HEK293 (cell line): ENCODE data around the gene MLEC.

ENCODE experiments used
- CTCF ChIA-PET: fragments of 350-600 bp; formaldehyde crosslinking; extraction: SDS; loops from one replicate; lab custom pipeline; 2021; ENCODE audit warnings: antibody characterized with exemption; lab: Yijun Ruan, JAX
- POLR2A ChIA-PET: fragments of 300-600 bp; formaldehyde crosslinking; extraction: SDS; loops from one replicate; lab custom pipeline; 2020; ENCODE audit warnings: antibody characterized with exemption, inconsistent platforms; lab: Yijun Ruan, JAX
- H3K27ac ChIP-seq: fragments of 200-500 bp; sonication (Bioruptor generic); 2 replicates; pipeline ENCODE4 v1.5.1; 2014; ENCODE audit warnings: low read depth, low read length, control low read depth, inconsistent platforms; ENCODE audit errors: extremely low read depth
- H3K36me3 ChIP-seq, 2 experiments: fragments of 200-500 bp in 1 of 2; sonication (Bioruptor generic) in 1 of 2; 1 replicate in 1 of 2; 2 replicates in 1 of 2; pipeline ENCODE4 v1.5.1; 2014 to 2017; ENCODE audit warnings: inconsistent platforms in 2 of 2, low read length in 2 of 2; ENCODE audit not compliant: control insufficient read depth in 2 of 2, insufficient read depth in 1 of 2
- H3K4me1 ChIP-seq: fragments of 200-500 bp; sonication (Bioruptor generic); 2 replicates; pipeline ENCODE4 v1.5.1; 2014; ENCODE audit warnings: mild to moderate bottlenecking, low read length, inconsistent platforms; ENCODE audit not compliant: control insufficient read depth, insufficient read depth
- H3K4me3 ChIP-seq: 2 replicates; pipeline ENCODE4 v1.5.1; 2011; ENCODE audit warnings: low read depth, mild to moderate bottlenecking, control low read depth, low read length, moderate library complexity
- H3K9me3 ChIP-seq: fragments of 200-500 bp; sonication (Bioruptor generic); 2 replicates; pipeline ENCODE4 v1.5.1; 2014; ENCODE audit warnings: low read depth, low read length, inconsistent platforms; ENCODE audit not compliant: control insufficient read depth, insufficient read depth
- HOXA7 ChIP-seq: sonication (generic); formaldehyde crosslinking; IDR thresholded peaks from 2 replicates; pipeline ENCODE4 v1.8.1; 2022; ENCODE audit warnings: missing genetic modification reagents, borderline replicate concordance
- PRDM1 ChIP-seq: fragments of 450-650 bp; formaldehyde crosslinking; IDR thresholded peaks from 2 replicates; pipeline ENCODE4; 2016; ENCODE audit warnings: missing biosample characterization, missing genetic modification characterization
- ZBTB17 ChIP-seq: fragments of 450-650 bp; formaldehyde crosslinking; IDR thresholded peaks from 2 replicates; pipeline ENCODE4 v1.5.1; 2016; ENCODE audit warnings: missing biosample characterization, missing genetic modification characterization
- ZFP3 ChIP-seq: fragments of 450-650 bp; formaldehyde crosslinking; IDR thresholded peaks from 2 replicates; pipeline ENCODE4 v1.5.1; 2016; ENCODE audit warnings: low read depth, missing biosample characterization, missing genetic modification characterization
- ZNF184 ChIP-seq: fragments of 450-650 bp; IDR thresholded peaks from 2 replicates; pipeline ENCODE4 v1.5.1; 2018; ENCODE audit warnings: missing biosample characterization, mild to moderate bottlenecking, missing genetic modification characterization
- ZNF19 ChIP-seq: fragments of 450-650 bp; formaldehyde crosslinking; IDR thresholded peaks from 2 replicates; pipeline ENCODE4; 2016; ENCODE audit warnings: missing biosample characterization, missing genetic modification characterization, low read depth
- ZNF302 ChIP-seq: fragments of 450-650 bp; formaldehyde crosslinking; IDR thresholded peaks from 2 replicates; pipeline ENCODE4 v1.5.1; 2016; ENCODE audit warnings: missing biosample characterization, missing genetic modification characterization, low read depth
- ZNF324 ChIP-seq: fragments of 450-650 bp; formaldehyde crosslinking; IDR thresholded peaks from 2 replicates; pipeline ENCODE4 v1.5.1; 2016; ENCODE audit warnings: missing biosample characterization, missing genetic modification characterization
- ZNF366 ChIP-seq: fragments of 450-650 bp; formaldehyde crosslinking; conservative IDR thresholded peaks from 2 replicates; pipeline ENCODE4 v1.5.1; 2016; ENCODE audit warnings: missing biosample characterization, missing genetic modification characterization
- ZNF394 ChIP-seq: fragments of 450-650 bp; formaldehyde crosslinking; IDR thresholded peaks from 2 replicates; pipeline ENCODE4 v1.5.1; 2016; ENCODE audit warnings: missing biosample characterization, missing genetic modification characterization, mild to moderate bottlenecking, moderate library complexity, borderline replicate concordance
- ZNF433 ChIP-seq: fragments of 450-650 bp; formaldehyde crosslinking; IDR thresholded peaks from 2 replicates; pipeline ENCODE4 v1.5.1; 2016; ENCODE audit warnings: missing biosample characterization, missing genetic modification characterization, low read depth
- ZNF549 ChIP-seq: fragments of 450-650 bp; IDR thresholded peaks from 2 replicates; pipeline ENCODE4 v1.5.1; 2018; ENCODE audit warnings: missing biosample characterization, missing genetic modification characterization, mild to moderate bottlenecking, inconsistent platforms, moderate library complexity
- ZNF585B ChIP-seq: fragments of 450-650 bp; formaldehyde crosslinking; IDR thresholded peaks from 2 replicates; pipeline ENCODE4 v1.5.1; 2016; ENCODE audit warnings: missing biosample characterization, missing genetic modification characterization
- ZNF596 ChIP-seq: fragments of 450-650 bp; IDR thresholded peaks from 2 replicates; pipeline ENCODE4 v1.5.0; 2018; ENCODE audit warnings: missing biosample characterization, mild to moderate bottlenecking, missing genetic modification characterization, moderate library complexity
- ZNF701 ChIP-seq: fragments of 450-650 bp; formaldehyde crosslinking; IDR thresholded peaks from 2 replicates; pipeline ENCODE4 v1.5.1; 2016; ENCODE audit warnings: missing biosample characterization, missing genetic modification characterization
- ZNF76 ChIP-seq: fragments of 450-650 bp; formaldehyde crosslinking; IDR thresholded peaks from 2 replicates; pipeline ENCODE4; 2016; ENCODE audit warnings: low read depth, missing biosample characterization, missing genetic modification characterization, borderline replicate concordance
- ZNF792 ChIP-seq: fragments of 450-650 bp; formaldehyde crosslinking; IDR thresholded peaks from 2 replicates; pipeline ENCODE4 v1.5.1; 2016; ENCODE audit warnings: missing biosample characterization, missing genetic modification characterization
- ZSCAN16 ChIP-seq: fragments of 450-650 bp; formaldehyde crosslinking; IDR thresholded peaks from 2 replicates; pipeline ENCODE4 v1.5.1; 2016; ENCODE audit warnings: missing biosample characterization, missing genetic modification characterization
- TF ChIP-seq, protein P1 (sequence below): fragments of 450-650 bp; formaldehyde crosslinking; IDR thresholded peaks from 2 replicates; pipeline ENCODE4 v1.5.1; 2016; ENCODE audit warnings: missing biosample characterization, missing genetic modification characterization
- TF ChIP-seq, protein P2 (sequence below): fragments of 450-650 bp; formaldehyde crosslinking; IDR thresholded peaks from 2 replicates; pipeline ENCODE4 v1.5.1; 2016; ENCODE audit warnings: missing biosample characterization, missing genetic modification characterization, borderline replicate concordance
- TF ChIP-seq, protein P3 (sequence below): fragments of 450-650 bp; formaldehyde crosslinking; IDR thresholded peaks from 2 replicates; pipeline ENCODE4 v1.5.1; 2017; ENCODE audit warnings: missing biosample characterization, missing genetic modification characterization
- TF ChIP-seq, protein P4 (sequence below): fragments of 450-650 bp; formaldehyde crosslinking; IDR thresholded peaks from 2 replicates; pipeline ENCODE4; 2016; ENCODE audit warnings: missing biosample characterization, missing genetic modification characterization

Gene MLEC

DNA sequence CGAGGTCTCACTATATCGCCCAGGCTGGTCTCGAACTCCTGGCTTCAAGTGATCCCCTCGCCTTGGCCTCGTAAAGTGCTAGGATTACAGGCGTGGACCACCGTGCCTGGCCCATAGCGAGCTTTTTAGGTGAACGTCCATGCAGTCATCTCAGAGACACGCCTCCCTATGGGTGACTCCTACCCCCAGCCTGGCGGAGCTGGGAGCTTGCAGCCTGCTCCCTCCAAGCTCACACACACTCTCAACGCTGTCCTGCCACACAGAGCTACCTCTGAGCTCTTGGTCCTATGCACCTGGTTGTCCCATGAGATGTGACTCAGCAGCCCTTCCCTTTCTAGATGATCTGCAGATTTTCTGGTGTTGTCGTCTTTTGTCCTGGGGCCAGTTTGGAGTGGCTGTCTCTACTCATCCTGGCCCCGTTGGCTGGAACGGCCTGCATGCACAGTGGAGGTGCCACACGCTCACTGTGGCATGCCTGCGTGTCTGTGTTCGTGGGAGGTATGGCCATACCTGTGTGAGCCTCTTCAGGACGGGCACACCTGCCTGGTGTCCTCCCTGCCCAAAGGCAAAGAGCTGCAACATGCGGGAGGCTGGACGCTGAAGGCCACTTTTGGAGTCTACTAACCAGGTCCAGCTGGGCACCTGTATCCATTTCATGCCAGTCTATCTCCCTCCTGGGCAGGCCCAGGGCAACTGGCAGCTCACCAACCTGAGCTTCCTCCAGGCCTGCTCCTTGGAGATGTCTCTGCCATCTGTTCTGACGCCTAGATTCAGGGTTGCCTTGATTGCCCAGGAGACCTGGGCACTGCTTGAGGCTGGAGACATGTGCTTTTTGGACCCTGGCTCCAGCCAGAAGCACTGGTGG lies 28.4 kb upstream of the MLEC start (continued):
- TF ChIP-seq, protein P1, sequence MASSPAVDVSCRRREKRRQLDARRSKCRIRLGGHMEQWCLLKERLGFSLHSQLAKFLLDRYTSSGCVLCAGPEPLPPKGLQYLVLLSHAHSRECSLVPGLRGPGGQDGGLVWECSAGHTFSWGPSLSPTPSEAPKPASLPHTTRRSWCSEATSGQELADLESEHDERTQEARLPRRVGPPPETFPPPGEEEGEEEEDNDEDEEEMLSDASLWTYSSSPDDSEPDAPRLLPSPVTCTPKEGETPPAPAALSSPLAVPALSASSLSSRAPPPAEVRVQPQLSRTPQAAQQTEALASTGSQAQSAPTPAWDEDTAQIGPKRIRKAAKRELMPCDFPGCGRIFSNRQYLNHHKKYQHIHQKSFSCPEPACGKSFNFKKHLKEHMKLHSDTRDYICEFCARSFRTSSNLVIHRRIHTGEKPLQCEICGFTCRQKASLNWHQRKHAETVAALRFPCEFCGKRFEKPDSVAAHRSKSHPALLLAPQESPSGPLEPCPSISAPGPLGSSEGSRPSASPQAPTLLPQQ (tag by site-specific recombination), result no peak
- TF ChIP-seq ZSCAN16 (no peak), ZNF792 (tag by site-specific recombination) (no peak)
- TF ChIP-seq, protein P2, sequence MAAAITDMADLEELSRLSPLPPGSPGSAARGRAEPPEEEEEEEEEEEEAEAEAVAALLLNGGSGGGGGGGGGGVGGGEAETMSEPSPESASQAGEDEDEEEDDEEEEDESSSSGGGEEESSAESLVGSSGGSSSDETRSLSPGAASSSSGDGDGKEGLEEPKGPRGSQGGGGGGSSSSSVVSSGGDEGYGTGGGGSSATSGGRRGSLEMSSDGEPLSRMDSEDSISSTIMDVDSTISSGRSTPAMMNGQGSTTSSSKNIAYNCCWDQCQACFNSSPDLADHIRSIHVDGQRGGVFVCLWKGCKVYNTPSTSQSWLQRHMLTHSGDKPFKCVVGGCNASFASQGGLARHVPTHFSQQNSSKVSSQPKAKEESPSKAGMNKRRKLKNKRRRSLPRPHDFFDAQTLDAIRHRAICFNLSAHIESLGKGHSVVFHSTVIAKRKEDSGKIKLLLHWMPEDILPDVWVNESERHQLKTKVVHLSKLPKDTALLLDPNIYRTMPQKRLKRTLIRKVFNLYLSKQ (tag by site-specific recombination), result no peak

DNA sequence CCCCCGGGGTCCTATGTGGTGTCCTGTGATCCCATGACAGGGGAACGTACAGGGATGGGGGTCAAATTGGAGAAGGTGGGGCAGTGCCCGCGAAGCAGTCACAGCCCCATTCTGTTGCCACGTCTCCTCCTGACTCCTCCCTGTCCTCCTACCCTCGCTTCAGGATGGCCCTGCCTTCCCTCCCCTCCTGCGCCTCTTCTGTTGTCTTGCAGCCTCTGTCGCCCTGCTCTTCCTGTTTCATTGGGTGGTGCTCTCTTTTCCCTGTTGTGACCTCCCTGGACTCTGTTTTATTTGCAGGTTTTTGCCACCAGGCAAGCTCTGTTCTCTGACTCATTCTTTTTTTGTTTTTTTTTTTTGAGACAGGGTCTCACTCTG lies 27.8 kb upstream of the MLEC start:
- no peak for TF ChIP-seq HOXA7 (CRISPR knock-in tag)
- ChIA-PET POLR2A (interaction anchor here (0.7 kb wide), 1 partner anchor 305 kb away, joined by 3 read pairs; no protein-coding TSS in a partner anchor), CTCF (interaction anchor here (0.5 to 2.5 kb wide), 4 partner anchors 10 to 402 kb away, joined by 3 to 13 read pairs (median 3); no protein-coding TSS in a partner anchor)
- Histone ChIP-seq H3K36me3 (no peaks in the 10 kb centered on the region), H3K4me1 (no peaks in the 10 kb centered on the region), H3K27ac (no peak overlapping the region), H3K9me3 (no peaks in the 10 kb centered on the region), H3K4me3 (no peak overlapping the region)

DNA sequence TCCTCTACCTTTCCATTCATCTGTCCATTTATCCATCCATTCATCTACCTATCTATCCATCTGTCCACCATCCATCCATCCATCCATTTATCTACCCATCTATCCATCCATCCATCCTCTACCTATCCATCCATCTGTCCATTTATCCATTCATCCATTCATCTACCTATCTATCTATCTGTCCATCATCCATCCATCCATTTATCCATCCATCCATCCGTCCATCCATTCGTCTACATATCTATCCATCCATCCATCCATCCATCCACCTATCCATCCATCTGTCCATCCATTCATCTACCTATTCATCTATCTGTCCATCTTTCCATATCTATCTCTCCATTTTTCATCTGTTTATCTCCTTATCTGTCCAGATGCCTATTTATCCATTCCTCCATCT lies 25.5 kb upstream of the MLEC start:
- H3K9me3 ChIP-seq, result no peaks in the 10 kb centered on the region
- H3K36me3 ChIP-seq, result no peaks in the 10 kb centered on the region
- ChIA-PET POLR2A (no interaction called here), CTCF (interaction anchor here (1.5 kb wide), 1 partner anchor 12 kb away, joined by 15 read pairs; no protein-coding TSS in a partner anchor)
- H3K4me3 ChIP-seq, result no peak overlapping the region
- TF ChIP-seq ZBTB17 (tag by site-specific recombination) (peak; percentile 98), ZNF366 (peak; percentile 99)
- TF ChIP-seq, protein P3, sequence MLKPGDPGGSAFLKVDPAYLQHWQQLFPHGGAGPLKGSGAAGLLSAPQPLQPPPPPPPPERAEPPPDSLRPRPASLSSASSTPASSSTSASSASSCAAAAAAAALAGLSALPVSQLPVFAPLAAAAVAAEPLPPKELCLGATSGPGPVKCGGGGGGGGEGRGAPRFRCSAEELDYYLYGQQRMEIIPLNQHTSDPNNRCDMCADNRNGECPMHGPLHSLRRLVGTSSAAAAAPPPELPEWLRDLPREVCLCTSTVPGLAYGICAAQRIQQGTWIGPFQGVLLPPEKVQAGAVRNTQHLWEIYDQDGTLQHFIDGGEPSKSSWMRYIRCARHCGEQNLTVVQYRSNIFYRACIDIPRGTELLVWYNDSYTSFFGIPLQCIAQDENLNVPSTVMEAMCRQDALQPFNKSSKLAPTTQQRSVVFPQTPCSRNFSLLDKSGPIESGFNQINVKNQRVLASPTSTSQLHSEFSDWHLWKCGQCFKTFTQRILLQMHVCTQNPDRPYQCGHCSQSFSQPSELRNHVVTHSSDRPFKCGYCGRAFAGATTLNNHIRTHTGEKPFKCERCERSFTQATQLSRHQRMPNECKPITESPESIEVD (tag by site-specific recombination), result no peak
- H3K27ac ChIP-seq, result no peak overlapping the region
- no peaks in the 10 kb centered on the region for H3K4me1 ChIP-seq

DNA sequence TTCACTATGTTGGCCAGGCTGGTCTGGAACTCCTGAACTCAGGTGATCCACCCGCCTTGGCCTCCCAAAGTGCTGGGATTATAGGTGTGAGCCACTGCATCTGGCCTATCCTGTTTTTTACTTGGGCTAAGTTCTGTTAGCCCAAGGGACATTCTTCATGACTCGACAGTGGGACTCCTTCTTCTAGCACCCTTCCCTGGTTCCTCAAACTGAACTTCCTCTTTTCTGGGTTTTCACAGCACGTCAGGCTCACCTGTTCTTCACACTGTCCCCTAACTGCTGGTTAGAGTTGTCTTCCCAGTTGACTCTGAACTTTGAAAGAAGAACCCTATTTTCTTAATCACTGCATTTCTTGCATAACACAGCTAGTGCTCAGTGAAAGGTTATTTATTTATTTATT lies 24.1 kb upstream of the MLEC start:
- no peaks in the 10 kb centered on the region for H3K4me1 ChIP-seq
- no peaks in the 10 kb centered on the region for H3K9me3 ChIP-seq
- no peak overlapping the region for H3K4me3 ChIP-seq
- ChIA-PET CTCF (interaction anchor here (1.7 to 3.0 kb wide), 2 partner anchors 10 to 13 kb away, joined by 4 to 19 read pairs; no protein-coding TSS in a partner anchor), POLR2A (interaction anchor here (0.7 kb wide), 1 partner anchor 16 kb away, joined by 3 read pairs; no protein-coding TSS in a partner anchor)
- no peaks in the 10 kb centered on the region for H3K36me3 ChIP-seq
- no peak overlapping the region for H3K27ac ChIP-seq
- TF ChIP-seq ZNF394 (tag by site-specific recombination) (no peak), ZFP3 (tag by site-specific recombination) (no peak), ZNF184 (tag by site-specific recombination) (no peak), ZNF596 (tag by site-specific recombination) (no peak), ZNF302 (tag by site-specific recombination) (no peak), ZNF76 (no peak), ZNF366 (no peak), ZNF433 (tag by site-specific recombination) (no peak), ZNF324 (tag by site-specific recombination) (no peak), ZNF585B (tag by site-specific recombination) (no peak), PRDM1 (tag by site-specific recombination) (no peak), ZNF19 (tag by site-specific recombination) (no peak), ZNF701 (tag by site-specific recombination) (no peak), ZNF549 (tag by site-specific recombination) (no peak)
- TF ChIP-seq, protein P4, sequence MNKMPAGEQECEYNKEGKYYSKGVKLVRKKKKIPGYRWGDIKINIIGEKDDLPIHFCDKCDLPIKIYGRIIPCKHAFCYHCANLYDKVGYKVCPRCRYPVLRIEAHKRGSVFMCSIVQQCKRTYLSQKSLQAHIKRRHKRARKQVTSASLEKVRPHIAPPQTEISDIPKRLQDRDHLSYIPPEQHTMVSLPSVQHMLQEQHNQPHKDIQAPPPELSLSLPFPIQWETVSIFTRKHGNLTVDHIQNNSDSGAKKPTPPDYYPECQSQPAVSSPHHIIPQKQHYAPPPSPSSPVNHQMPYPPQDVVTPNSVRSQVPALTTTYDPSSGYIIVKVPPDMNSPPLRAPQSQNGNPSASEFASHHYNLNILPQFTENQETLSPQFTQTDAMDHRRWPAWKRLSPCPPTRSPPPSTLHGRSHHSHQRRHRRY (tag by site-specific recombination), result no peak
